Right atrium auricular region (tissue), 2 donors: ENCODE data around the gene B4GALT5. TPM values are rescaled to one million over a fixed set of nuclear protein-coding genes. Genes with fewer than 3 reads are reported as not detected.

Experiments
- DNase-seq: peaks from one replicate; pipeline ENCODE4 v3.0.0-alpha.2; 2019; ENCODE audit warnings: low spot score
- H3K27ac ChIP-seq, 2 donors: fragments of 200-600 bp; sonication (generic); 1 replicate in 1 of 2; 2 replicates in 1 of 2; pipeline ENCODE4 v1.5.1; 2016 to 2019
- H3K27me3 ChIP-seq, 2 donors: fragments of 200-600 bp; sonication (generic); one replicate each; pipeline versions ENCODE4 v1.5.1 to v1.6.0; 2017 to 2019
- H3K36me3 ChIP-seq: fragments of 200-600 bp; sonication (generic); one replicate; pipeline ENCODE4 v1.5.1; 2016
- H3K4me1 ChIP-seq, 2 donors: fragments of 200-600 bp; sonication (generic); one replicate each; pipeline versions ENCODE4 v1.5.1 to v1.6.0; 2017 to 2019
- H3K4me3 ChIP-seq, 2 donors: fragments of 200-600 bp; sonication (generic); 1 replicate in 1 of 2; 2 replicates in 1 of 2; pipeline ENCODE4 v1.5.1; 2017 to 2019; ENCODE audit warnings: mild to moderate bottlenecking in 1 of 2, moderate library complexity in 1 of 2
- H3K9me3 ChIP-seq, 2 donors: fragments of 200-600 bp; sonication (generic); one replicate each; pipeline ENCODE4 v1.5.1; 2019
- total RNA-seq, 2 donors: library from RNA; depleted of rRNA; stranded (reverse); fragments of >200 nt; gene quantifications; one replicate each; pipeline ENCODE4 v1.1.0, GENCODE V29; 2016
- TF ChIP-seq, protein P1 (sequence below), 2 donors: fragments of 200-600 bp; sonication (generic); IDR thresholded peaks; one replicate each; pipeline ENCODE4 v1.5.1; 2019; ENCODE audit warnings: antibody characterized with exemption in 2 of 2

Gene B4GALT5
- total RNA-seq, 2 donors from 2014 or later, result 17.7 to 24.4 TPM

DNA sequence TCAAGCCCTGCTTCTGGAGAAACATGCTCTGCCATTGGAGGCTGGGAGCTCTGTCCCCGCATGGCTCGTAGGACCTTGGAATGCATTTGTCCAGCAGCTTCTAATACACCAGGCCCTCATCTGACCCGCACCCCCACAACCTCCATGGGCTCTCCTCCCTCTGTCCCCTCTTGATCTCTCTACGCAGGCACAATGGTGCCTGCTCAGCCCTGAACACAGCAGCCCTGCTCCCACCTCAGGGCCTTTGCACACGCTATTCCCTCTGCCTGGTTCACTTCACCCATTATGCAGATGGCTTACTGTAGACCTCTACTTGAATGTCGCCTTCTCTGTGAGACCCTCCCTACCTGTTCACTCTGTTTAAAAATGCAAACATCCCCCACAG is 118.8 kb downstream of the B4GALT5 start:
- no peaks in the 10 kb centered on the region for H3K27me3 ChIP-seq
- no peaks in the 10 kb centered on the region for H3K36me3 ChIP-seq
- no peak overlapping the region for H3K4me3 ChIP-seq
- TF ChIP-seq, protein P1, sequence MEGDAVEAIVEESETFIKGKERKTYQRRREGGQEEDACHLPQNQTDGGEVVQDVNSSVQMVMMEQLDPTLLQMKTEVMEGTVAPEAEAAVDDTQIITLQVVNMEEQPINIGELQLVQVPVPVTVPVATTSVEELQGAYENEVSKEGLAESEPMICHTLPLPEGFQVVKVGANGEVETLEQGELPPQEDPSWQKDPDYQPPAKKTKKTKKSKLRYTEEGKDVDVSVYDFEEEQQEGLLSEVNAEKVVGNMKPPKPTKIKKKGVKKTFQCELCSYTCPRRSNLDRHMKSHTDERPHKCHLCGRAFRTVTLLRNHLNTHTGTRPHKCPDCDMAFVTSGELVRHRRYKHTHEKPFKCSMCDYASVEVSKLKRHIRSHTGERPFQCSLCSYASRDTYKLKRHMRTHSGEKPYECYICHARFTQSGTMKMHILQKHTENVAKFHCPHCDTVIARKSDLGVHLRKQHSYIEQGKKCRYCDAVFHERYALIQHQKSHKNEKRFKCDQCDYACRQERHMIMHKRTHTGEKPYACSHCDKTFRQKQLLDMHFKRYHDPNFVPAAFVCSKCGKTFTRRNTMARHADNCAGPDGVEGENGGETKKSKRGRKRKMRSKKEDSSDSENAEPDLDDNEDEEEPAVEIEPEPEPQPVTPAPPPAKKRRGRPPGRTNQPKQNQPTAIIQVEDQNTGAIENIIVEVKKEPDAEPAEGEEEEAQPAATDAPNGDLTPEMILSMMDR (IDR thresholded peaks at IDR 0.05), result no peak
- H3K4me1 ChIP-seq, result peaks cover 0 to 43% of the 10 kb centered on the region in 2 donors
- no peak for DNase-seq
- H3K27ac ChIP-seq, result peak overlapping the region; percentile 75 to 84
- no peaks in the 10 kb centered on the region for H3K9me3 ChIP-seq

DNA sequence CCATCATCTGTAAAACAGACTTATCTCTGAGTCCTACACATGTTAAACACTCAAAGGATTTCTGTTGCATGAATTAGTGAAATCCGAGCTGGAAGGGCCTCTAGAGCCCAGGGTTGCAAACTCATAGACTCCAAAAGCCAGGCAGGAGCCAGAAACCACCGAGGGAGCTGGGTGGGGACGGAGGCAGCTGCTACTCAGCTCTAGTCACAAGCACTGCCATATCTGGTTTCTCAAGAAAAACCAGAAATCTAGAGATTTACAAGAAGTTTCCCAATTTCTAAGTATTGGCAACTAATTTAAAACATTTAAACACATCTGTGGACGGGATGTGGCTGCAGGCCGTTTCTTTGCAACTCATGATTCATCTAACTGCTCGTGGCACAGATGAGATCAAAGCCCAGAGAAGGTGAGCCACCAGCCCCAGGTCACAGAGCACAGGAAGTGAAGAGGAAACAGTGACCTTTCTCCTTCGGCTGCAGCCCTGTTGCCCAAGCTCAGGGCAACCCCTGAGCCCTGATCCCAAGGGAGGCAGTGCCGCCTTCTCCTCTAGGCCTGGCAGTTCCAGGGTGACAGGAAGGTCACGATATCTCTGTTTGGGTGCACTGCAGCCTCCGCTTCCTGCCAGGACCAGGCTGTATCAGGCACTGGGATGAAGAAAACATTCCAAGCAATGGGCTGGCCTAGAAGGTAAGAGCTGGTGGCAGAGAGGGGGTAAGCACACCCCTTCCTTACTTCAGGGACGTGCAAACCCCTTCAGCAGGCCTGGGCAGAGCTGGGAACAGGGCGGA is 119.3 kb downstream of the B4GALT5 start:
- H3K4me1 ChIP-seq, result peaks cover 0 to 43% of the 10 kb centered on the region in 2 donors
- TF ChIP-seq, protein P1 (IDR thresholded peaks at IDR 0.05), result no peak
- DNase-seq, result peak; percentile 91
- H3K4me3 ChIP-seq, result no peak overlapping the region
- no peaks in the 10 kb centered on the region for H3K9me3 ChIP-seq
- H3K27ac ChIP-seq, result peak overlapping the region; percentile 75 to 84
- H3K27me3 ChIP-seq, result no peaks in the 10 kb centered on the region
- no peaks in the 10 kb centered on the region for H3K36me3 ChIP-seq

DNA sequence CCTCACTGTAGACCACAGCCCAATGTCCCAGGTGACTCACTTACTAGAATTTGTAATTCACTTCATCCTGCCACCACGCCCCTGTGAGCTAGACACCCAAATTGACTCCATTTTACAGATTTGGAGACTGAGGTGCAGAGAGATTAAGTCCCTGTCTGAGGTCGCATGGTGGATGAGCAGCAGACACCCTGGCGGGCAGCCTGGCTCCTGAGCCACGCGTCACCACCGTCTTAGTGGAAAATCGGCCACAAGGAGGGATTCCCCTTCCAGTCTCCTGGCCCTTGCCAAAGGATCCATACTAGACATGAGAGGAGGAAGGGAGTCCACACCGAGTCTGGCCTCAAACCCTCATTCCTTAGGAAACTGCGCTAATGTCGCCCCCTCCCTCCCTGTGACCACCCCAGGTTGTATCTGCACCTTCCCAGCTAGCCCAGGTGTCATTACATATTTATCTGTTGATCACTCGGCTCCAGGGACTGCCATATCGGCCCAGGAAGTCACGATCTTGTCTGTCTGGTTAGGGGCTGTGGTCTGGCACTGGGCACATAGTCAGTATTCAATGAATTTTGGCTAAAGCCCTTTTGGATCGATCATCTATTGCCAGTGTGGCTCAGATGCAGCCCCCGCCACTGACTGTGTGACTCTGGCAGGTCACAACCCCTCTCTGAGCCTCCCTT is 120.1 kb downstream of the B4GALT5 start:
- Histone ChIP-seq H3K36me3 (no peaks in the 10 kb centered on the region), H3K27ac (peak overlapping the region; percentile 75 to 84), H3K9me3 (no peaks in the 10 kb centered on the region), H3K4me3 (no peak overlapping the region), H3K27me3 (no peaks in the 10 kb centered on the region), H3K4me1 (peaks cover 0 to 43% of the 10 kb centered on the region in 2 donors)
- TF ChIP-seq, protein P1 (IDR thresholded peaks at IDR 0.05), result no peak
- DNase-seq, result no peak

DNA sequence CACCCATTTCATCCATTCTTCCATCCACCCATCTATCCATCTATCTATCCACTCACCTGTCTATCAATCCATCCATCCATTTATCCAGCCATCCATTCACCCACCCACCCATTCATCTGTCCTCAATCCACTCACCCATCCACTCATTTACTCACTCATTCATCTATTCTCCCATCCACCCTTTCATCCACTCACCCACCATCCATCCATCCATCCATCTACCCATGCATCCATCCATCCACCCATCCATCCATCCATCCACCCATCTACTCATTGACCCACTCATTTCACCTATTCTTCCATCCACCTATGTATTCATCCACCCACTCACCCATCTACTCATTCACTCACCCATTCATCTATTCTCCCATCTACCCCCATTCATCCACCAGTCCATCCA is 121.6 kb downstream of the B4GALT5 start:
- DNase-seq, result no peak
- no peaks in the 10 kb centered on the region for H3K36me3 ChIP-seq
- peaks cover 0 to 43% of the 10 kb centered on the region in 2 donors for H3K4me1 ChIP-seq
- TF ChIP-seq, protein P1 (IDR thresholded peaks at IDR 0.05), result no peak
- H3K9me3 ChIP-seq, result no peaks in the 10 kb centered on the region
- H3K27me3 ChIP-seq, result no peaks in the 10 kb centered on the region
- peak overlapping the region; percentile 75 to 84 for H3K27ac ChIP-seq
- H3K4me3 ChIP-seq, result no peak overlapping the region

DNA sequence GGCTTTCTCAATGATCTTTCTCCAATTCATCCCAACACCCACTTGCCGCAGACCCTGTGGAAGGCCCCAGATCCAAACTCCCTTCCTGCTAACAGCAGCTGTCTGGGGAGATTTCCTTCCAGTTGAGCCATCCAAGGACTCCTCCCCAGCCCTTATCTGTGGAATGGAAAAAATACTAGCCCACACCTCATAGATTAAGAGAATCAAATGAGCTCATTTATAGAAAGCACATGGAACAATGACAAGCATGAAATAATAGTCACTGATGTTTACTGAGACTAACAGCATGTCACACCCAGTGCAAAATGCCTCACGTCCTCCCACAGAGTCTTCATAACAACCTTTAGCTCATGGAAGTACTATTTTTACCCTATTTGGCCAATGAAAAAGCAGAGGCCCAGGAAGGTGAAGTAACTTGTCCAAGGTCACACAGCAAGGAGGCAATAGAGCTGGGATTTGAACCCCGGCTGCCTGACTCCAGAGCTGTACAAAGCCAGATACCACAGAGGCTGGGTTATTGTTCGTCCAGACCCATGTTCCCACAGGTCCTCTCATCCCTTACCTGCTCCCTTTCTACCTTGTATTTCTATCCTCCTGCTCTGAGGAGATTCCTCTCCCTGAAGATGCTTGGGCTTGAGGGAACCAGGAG is 122.3 kb downstream of the B4GALT5 start:
- Histone ChIP-seq H3K27ac (peak overlapping the region; percentile 75 to 84), H3K4me3 (no peak overlapping the region), H3K36me3 (no peaks in the 10 kb centered on the region), H3K27me3 (no peaks in the 10 kb centered on the region), H3K4me1 (peaks cover 0 to 46% of the 10 kb centered on the region in 2 donors), H3K9me3 (no peaks in the 10 kb centered on the region)
- TF ChIP-seq, protein P1 (IDR thresholded peaks at IDR 0.05), result no peak
- DNase-seq, result peak; percentile 81
